C4-2B (cell line): ENCODE results near the gene SESN2.

Source experiments
- H3K27ac ChIP-seq: fragments of 450-650 bp; 2 replicates; pipeline ENCODE4 v1.5.1; 2017
- ZFX ChIP-seq: fragments of 450-650 bp; IDR thresholded peaks from 2 replicates; pipeline ENCODE4 v1.6.1; 2017
- TF ChIP-seq, protein P1 (sequence below): fragments of 450-650 bp; conservative IDR thresholded peaks from 2 replicates; pipeline ENCODE4 v1.5.1; 2017; ENCODE audit warnings: mild to moderate bottlenecking

The SESN2 gene, protein sequence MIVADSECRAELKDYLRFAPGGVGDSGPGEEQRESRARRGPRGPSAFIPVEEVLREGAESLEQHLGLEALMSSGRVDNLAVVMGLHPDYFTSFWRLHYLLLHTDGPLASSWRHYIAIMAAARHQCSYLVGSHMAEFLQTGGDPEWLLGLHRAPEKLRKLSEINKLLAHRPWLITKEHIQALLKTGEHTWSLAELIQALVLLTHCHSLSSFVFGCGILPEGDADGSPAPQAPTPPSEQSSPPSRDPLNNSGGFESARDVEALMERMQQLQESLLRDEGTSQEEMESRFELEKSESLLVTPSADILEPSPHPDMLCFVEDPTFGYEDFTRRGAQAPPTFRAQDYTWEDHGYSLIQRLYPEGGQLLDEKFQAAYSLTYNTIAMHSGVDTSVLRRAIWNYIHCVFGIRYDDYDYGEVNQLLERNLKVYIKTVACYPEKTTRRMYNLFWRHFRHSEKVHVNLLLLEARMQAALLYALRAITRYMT

DNA sequence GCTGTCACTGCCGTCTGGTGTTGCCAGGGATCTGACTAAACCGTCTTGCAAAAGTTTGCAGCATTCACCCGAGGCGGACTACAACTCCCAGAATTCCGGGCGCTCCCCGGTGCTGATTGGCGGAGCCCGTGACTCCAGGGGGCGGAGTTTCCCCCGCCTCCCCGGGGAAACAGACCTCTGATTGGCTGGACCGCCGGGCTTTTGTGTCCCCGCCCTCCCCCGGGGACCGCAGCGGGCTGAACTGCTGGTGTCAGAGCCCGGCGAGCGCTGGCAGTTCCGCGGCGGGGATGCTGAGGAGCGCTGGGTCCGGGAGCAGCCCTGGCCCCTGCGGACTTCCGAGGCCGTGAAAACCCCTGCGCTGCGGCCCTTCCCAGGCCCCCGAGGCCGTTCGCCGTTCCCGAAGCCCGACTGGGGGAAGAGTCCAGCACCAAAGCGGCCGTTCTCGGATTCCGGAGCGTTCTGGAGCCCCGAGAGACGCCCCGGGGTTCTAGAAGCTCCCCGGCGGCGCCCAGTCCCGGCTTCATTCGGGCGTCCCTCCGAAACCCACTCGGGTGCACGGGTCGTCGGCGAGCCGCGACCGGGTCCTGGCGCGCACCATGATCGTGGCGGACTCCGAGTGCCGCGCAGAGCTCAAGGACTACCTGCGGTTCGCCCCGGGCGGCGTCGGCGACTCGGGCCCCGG, at the start of gene SESN2:
SESN2 (plus strand) TSS at position 267 of the 682 bp plus-strand sequence; CDS start at position 597, 330 bp downstream.
- peak within 1 kb of the TSS; percentile 89 for H3K27ac ChIP-seq
- peak; percentile 54 for TF ChIP-seq ZFX
- TF ChIP-seq, protein P1, sequence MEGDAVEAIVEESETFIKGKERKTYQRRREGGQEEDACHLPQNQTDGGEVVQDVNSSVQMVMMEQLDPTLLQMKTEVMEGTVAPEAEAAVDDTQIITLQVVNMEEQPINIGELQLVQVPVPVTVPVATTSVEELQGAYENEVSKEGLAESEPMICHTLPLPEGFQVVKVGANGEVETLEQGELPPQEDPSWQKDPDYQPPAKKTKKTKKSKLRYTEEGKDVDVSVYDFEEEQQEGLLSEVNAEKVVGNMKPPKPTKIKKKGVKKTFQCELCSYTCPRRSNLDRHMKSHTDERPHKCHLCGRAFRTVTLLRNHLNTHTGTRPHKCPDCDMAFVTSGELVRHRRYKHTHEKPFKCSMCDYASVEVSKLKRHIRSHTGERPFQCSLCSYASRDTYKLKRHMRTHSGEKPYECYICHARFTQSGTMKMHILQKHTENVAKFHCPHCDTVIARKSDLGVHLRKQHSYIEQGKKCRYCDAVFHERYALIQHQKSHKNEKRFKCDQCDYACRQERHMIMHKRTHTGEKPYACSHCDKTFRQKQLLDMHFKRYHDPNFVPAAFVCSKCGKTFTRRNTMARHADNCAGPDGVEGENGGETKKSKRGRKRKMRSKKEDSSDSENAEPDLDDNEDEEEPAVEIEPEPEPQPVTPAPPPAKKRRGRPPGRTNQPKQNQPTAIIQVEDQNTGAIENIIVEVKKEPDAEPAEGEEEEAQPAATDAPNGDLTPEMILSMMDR = no peak

DNA sequence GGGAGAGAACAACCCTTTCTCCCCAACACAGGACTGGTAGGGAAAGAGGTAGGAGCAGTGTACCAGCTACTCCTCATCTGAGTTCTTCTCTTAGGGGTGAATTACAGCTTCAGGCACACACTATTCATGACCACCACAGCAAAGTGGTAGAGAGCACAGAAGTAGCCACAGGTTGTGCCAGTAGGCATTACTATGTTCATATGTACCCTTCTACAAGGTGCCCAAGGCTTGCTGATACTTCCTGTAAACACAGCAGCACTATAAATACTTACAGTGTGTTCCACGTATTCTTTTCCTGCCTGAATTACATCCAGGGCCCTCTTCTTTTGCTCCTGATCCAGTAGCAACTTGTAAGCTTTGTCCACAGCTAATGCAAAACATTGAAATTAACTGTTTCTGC, 49.6 kb upstream of the SESN2 start:
- H3K27ac ChIP-seq = no peak overlapping the region
- TF ChIP-seq ZFX = no peak
- TF ChIP-seq, protein P1 = no peak

DNA sequence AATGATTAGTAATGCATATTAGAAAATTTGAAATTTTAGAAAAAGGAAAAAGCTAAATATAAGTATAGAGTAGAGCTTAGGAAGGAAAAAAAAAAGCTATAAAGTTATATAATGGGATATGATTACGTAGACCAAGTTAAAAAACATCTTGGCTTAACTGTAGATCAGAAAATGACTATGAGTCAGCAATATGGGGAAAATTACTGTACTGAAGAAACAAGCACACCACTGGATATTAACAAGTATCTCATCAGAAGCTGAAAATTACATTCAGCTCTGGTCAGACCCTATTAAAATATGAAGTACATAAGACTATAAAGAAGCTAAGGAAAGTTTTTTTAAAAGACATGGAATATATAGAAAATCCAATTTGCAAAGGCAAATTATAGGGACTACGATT, 46.0 kb upstream of the SESN2 start:
- no peak for TF ChIP-seq ZFX
- TF ChIP-seq, protein P1 = no peak
- no peak overlapping the region for H3K27ac ChIP-seq

DNA sequence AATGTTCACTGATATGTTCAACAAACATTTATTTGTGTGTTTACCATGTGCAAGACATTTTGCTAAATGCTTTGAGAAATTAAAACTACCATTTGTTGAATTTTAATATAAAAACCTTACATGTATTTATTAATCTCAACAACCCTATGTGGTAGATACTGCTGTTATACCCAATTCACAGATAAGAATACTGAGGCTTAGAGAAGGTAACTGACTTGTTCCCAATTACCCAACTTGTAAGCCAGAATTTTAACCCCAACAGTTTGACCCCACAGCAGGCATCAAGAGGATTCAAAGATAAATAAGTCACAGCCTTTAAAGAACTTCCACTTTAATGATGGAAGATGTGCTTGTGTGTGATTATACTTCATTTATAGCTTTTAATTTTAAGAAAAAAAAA, 30.2 kb upstream of the SESN2 start:
- TF ChIP-seq, protein P1 = no peak
- TF ChIP-seq ZFX = no peak
- H3K27ac ChIP-seq = no peak overlapping the region

DNA sequence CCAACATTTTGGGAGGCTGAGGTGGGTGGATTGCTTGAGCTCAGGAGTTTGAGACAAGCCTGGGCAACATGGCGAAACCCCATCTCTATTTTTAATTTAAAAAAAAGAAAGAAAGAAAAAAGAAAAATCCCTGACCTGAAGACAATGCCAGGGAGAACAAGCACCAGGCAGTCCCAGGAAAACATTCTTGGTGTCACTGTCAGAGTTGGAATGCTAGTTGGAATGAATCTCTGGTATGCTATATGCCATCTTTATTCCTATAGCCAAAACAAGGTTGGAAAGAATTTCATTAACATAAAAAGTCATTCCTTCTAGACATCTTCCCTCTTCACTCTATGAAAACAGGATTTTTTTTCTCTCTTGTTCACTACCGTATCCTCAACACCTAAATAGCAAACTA, 29.3 kb upstream of the SESN2 start:
- TF ChIP-seq ZFX = no peak
- TF ChIP-seq, protein P1 = no peak

DNA sequence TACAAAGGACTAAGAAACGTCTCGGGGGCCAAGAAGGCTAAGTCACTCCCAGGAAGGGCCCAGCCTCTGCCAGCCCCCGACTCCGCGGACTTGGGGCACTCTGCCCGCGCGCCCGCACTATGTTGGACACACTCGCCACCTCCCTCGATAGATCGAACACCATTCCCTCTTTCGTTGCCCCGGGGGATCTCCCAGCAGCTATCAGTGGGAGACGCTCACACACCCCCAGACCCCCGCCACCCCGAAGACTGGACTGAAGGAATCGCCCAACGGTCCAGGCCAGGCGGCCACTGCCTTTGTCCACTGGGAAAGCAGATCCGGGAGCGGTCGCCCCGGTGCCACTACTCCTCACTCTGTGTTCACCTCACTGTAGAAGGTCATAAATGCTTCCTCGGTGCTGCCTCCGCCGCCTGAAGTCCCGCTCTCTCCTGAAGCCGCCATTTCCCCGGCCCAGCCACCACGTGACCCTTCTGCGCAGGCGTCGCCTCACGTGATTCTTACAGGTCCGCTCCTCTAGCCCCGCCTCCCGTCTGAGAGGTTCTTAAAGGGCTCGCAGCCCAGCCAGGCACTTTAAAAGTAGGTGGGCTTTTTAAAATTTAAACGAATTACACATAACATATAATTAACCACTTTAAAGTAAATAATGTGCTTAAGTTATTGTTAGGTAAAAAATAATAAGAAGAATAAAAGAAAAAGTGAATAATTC, 26.6 kb upstream of the SESN2 start, which contains the start of gene DNAJC8:
DNAJC8 (minus strand) TSS at position 472 of the 706 bp plus-strand sequence; CDS start at position 441, 31 bp downstream.
- peak within 1 kb of the TSS; percentile 80 for H3K27ac ChIP-seq

More for the DNA sequence above, 29.3 kb upstream of the SESN2 start:
- H3K27ac ChIP-seq = no peak overlapping the region

More for the DNA sequence above, 26.6 kb upstream of the SESN2 start, which contains the start of gene DNAJC8:
- TF ChIP-seq, protein P1 = no peak
- TF ChIP-seq ZFX = no peak
